Activated CD8-positive, alpha-beta T cell treated with anti-CD3 and anti-CD28 coated beads for 36 hours (primary cell): ENCODE data around the gene SMIM14. TPM values are rescaled to one million over a fixed set of nuclear protein-coding genes. Genes with fewer than 3 reads are reported as not detected.
"Not testable (repeated sequence)": the region's sequence is repeated elsewhere in the genome, so short reads cannot be mapped to it uniquely, and the experiment has no call there.

Experiments
- ATAC-seq: fragments of 200-7000 bp; cut with Tn5 transposase; one replicate; pipeline ENCODE4 v1.10.0; 2021; ENCODE audit warnings: mild to moderate bottlenecking, moderate library complexity
- CTCF ChIA-PET: fragments of 350-600 bp; sonication (Branson Sonifier 250); formaldehyde crosslinking; loops from one replicate; lab custom pipeline; 2021; ENCODE audit warnings: antibody characterized with exemption; lab: Charles Lee
- POLR2A ChIA-PET: fragments of 350-600 bp; sonication (Branson Sonifier 250); formaldehyde crosslinking; loops from one replicate; lab custom pipeline; 2021; ENCODE audit warnings: antibody characterized with exemption; lab: Charles Lee
- DNase-seq: peaks from one replicate; pipeline ENCODE4 v3.0.0-alpha.2; 2020
- H3K27ac Mint-ChIP-seq: one replicate; pipeline ENCODE4 v1.8.0; 2021; ENCODE audit warnings: mild to moderate bottlenecking, mixed read lengths
- H3K27me3 Mint-ChIP-seq: one replicate; pipeline ENCODE4 v1.8.0; 2021; ENCODE audit warnings: mixed read lengths
- H3K36me3 Mint-ChIP-seq: one replicate; pipeline ENCODE4 v1.8.0; 2021; ENCODE audit warnings: low read depth, mixed read lengths
- H3K4me1 Mint-ChIP-seq: one replicate; pipeline ENCODE4 v1.8.0; 2021; ENCODE audit warnings: low read depth, mixed read lengths
- H3K4me3 Mint-ChIP-seq: one replicate; pipeline ENCODE4 v1.8.0; 2021; ENCODE audit warnings: mild to moderate bottlenecking, moderate library complexity, mixed read lengths
- H3K9me3 Mint-ChIP-seq: one replicate; pipeline ENCODE4 v1.8.0; 2021; ENCODE audit warnings: mixed read lengths
- CTCF ChIP-seq: fragments of 200-600 bp; IDR thresholded peaks from one replicate; pipeline ENCODE4 v1.8.0; 2022; ENCODE audit warnings: antibody characterized with exemption, mild to moderate bottlenecking
- intact Hi-C: fragments of 100-400 bp; cut with micrococcal nuclease; formaldehyde crosslinking; loops from one replicate; pipeline ENCODE4 v1.10.0; 2022
- total RNA-seq, 2 experiments: library from RNA; stranded (reverse); gene quantifications; one replicate each; pipeline ENCODE4 v1.2.3, GENCODE V29; 2021

The SMIM14 gene
- total RNA-seq, 2 experiments from 2014 or later, result 0.87 to 2.0 TPM

GRCh38 chr4:39544580-39545315, 93.9 kb downstream of the SMIM14 start:
- Mint-ChIP-seq H3K27me3 (no peaks in the 10 kb centered on the region), H3K36me3 (no peaks in the 10 kb centered on the region), H3K9me3 (no peaks in the 10 kb centered on the region), H3K4me1 (no peaks in the 10 kb centered on the region), H3K27ac (no peak overlapping the region), H3K4me3 (no peak overlapping the region)
- TF ChIP-seq CTCF, result no peak
- no peak for DNase-seq
- ChIA-PET POLR2A (no interaction called here), CTCF (interaction anchor here (1.4 kb wide), 1 partner anchor 19 kb away, joined by 3 read pairs; no protein-coding TSS in a partner anchor)
- no peak for ATAC-seq
- intact Hi-C loops, result no loop called here

GRCh38 chr4:39544080-39544479, 94.6 kb downstream of the SMIM14 start:
- DNase-seq, H3K27me3 Mint-ChIP-seq, intact Hi-C loops, H3K4me3 Mint-ChIP-seq, H3K9me3 Mint-ChIP-seq, POLR2A ChIA-PET, H3K27ac Mint-ChIP-seq, ATAC-seq, H3K4me1 Mint-ChIP-seq, H3K36me3 Mint-ChIP-seq: not testable (repeated sequence)
- CTCF ChIA-PET, result interaction anchor here (1.4 kb wide), 1 partner anchor 18 kb away, joined by 3 read pairs; no protein-coding TSS in a partner anchor

GRCh38 chr4:39543034-39543433, 95.6 kb downstream of the SMIM14 start:
- DNase-seq, result no peak
- ChIA-PET POLR2A (no interaction called here), CTCF (interaction anchor here (1.2 kb wide), 1 partner anchor 26 kb away, joined by 3 read pairs; no protein-coding TSS in a partner anchor)
- no peaks in the 10 kb centered on the region for H3K4me1 Mint-ChIP-seq
- no peak overlapping the region for H3K4me3 Mint-ChIP-seq
- intact Hi-C loops, result no loop called here
- TF ChIP-seq CTCF, result no peak
- H3K36me3 Mint-ChIP-seq, result no peaks in the 10 kb centered on the region
- H3K27me3 Mint-ChIP-seq, result no peaks in the 10 kb centered on the region
- H3K9me3 Mint-ChIP-seq, result no peaks in the 10 kb centered on the region
- no peak overlapping the region for H3K27ac Mint-ChIP-seq
- ATAC-seq, result no peak

- Mint-ChIP-seq H3K27me3 (no peaks in the 10 kb centered on the region), H3K4me1 (no peaks in the 10 kb centered on the region), H3K27ac (no peak overlapping the region), H3K4me3 (no peak overlapping the region), H3K9me3 (no peaks in the 10 kb centered on the region), H3K36me3 (no peaks in the 10 kb centered on the region)
- ATAC-seq (no peak), DNase-seq (no peak)
- CTCF ChIA-PET, result interaction anchor here (1.2 kb wide), 2 partner anchors 17 to 27 kb away, joined by 3 read pairs; no protein-coding TSS in a partner anchor
- intact Hi-C loops, result no loop called here
- TF ChIP-seq CTCF, result no peak
- POLR2A ChIA-PET, result interaction anchor here (1.0 kb wide), 1 partner anchor 387 kb away, joined by 4 read pairs; no protein-coding TSS in a partner anchor
These were observed 96.1 kb downstream of the SMIM14 start for GRCh38 chr4:39542611-39543012.

- TF ChIP-seq CTCF, result no peak
- Mint-ChIP-seq H3K4me1 (no peaks in the 10 kb centered on the region), H3K27ac (no peak overlapping the region), H3K4me3 (no peak overlapping the region), H3K9me3 (no peaks in the 10 kb centered on the region), H3K27me3 (no peaks in the 10 kb centered on the region), H3K36me3 (no peaks in the 10 kb centered on the region)
- CTCF ChIA-PET, result interaction anchor here (1.2 kb wide), 2 partner anchors 17 to 27 kb away, joined by 3 read pairs; no protein-coding TSS in a partner anchor
- DNase-seq (no peak), ATAC-seq (no peak)
- intact Hi-C loops, result no loop called here
- POLR2A ChIA-PET, result interaction anchor here (1.0 kb wide), 1 partner anchor 387 kb away, joined by 4 read pairs; no protein-coding TSS in a partner anchor
These were observed 96.6 kb downstream of the SMIM14 start for GRCh38 chr4:39541987-39542610.
